H1 (cell line): ENCODE measurements around the gene STAT2. TPM values are rescaled to one million over a fixed set of nuclear protein-coding genes. Genes with fewer than 3 reads are reported as not detected.

Source experiments
- ASH2L ChIP-seq: fragments of 200-600, 300-600 bp; sonication (generic); IDR thresholded peaks from one replicate; pipeline ENCODE4 v1.7.1; 2017; ENCODE audit warnings: low read length
- BCL11A ChIP-seq, 2 experiments: IDR thresholded peaks; one replicate each; pipeline ENCODE4 v1.6.1; 2011; ENCODE audit warnings: low read depth in 2 of 2, low read length in 2 of 2, mild to moderate bottlenecking in 2 of 2
- CBX5 ChIP-seq: fragments of 300-800, 300-1000 bp; sonication (generic); IDR thresholded peaks from 2 replicates; pipeline ENCODE4 v1.7.1; 2016; ENCODE audit warnings: antibody characterized with exemption, low read length, low read depth
- CREB1 ChIP-seq: IDR thresholded peaks from 2 replicates; pipeline ENCODE4 v1.6.1; 2012; ENCODE audit warnings: inconsistent platforms
- HDAC2 ChIP-seq, 2 experiments: fragments of 300-600 bp in 1 of 2; sonication (generic) in 1 of 2; IDR thresholded peaks; 2 replicates each; pipeline ENCODE4 v1.6.1; 2011 to 2012; ENCODE audit warnings: low read depth in 2 of 2, low read length in 2 of 2, mild to moderate bottlenecking in 2 of 2, moderate library complexity in 2 of 2, borderline replicate concordance in 1 of 2, inconsistent platforms in 1 of 2
- NANOG ChIP-seq: IDR thresholded peaks from 2 replicates; pipeline ENCODE4 v1.6.1; 2011; ENCODE audit warnings: low read length, low read depth, mild to moderate bottlenecking, inconsistent platforms; ENCODE audit not compliant: insufficient read depth, poor library complexity, severe bottlenecking
- PHF8 ChIP-seq: fragments of 200-600 bp; sonication (generic); conservative IDR thresholded peaks from 2 replicates; pipeline ENCODE4 v1.7.1; 2012; ENCODE audit warnings: low read depth, mild to moderate bottlenecking, inconsistent platforms, low read length, moderate library complexity
- RBBP5 ChIP-seq: IDR thresholded peaks from 2 replicates; pipeline ENCODE4 v1.7.1; 2012; ENCODE audit warnings: low read depth, mild to moderate bottlenecking, inconsistent platforms, low read length, moderate library complexity, borderline replicate concordance
- SIN3A ChIP-seq, 2 experiments: IDR thresholded peaks in 1 of 2; conservative IDR thresholded peaks in 1 of 2; 2 replicates each; pipeline ENCODE4 v1.6.1; 2011 to 2012; ENCODE audit warnings: low read length in 2 of 2, improper control_type of control experiment in 1 of 2, low read depth in 1 of 2, mild to moderate bottlenecking in 1 of 2
- SP1 ChIP-seq: IDR thresholded peaks from 2 replicates; pipeline ENCODE4 v1.6.1; 2011; ENCODE audit warnings: low read depth, low read length
- TBP ChIP-seq: IDR thresholded peaks from 2 replicates; pipeline ENCODE4 v1.6.1; 2011; ENCODE audit warnings: low read depth, low read length, improper control_type of control experiment
- polyA plus RNA-seq, 7 experiments: library from polyadenylated mRNA; depleted of rRNA in 3 of 7; stranded (reverse) in 5 of 7; unstranded in 2 of 7; fragments of >200 nt in 5 of 7; fragments of 200-250 nt in 2 of 7; gene quantifications; 1 replicate in 5 of 7; 2 replicates in 1 of 7; 4 replicates in 1 of 7; pipeline versions ENCODE4 v1.2.1 to v1.2.3, GENCODE V29; 2011 to 2013; ENCODE audit warnings: missing spikeins in 2 of 7, mixed read lengths in 2 of 7
- total RNA-seq: library from RNA; stranded (reverse); fragmentation: NEBNext Ultra II Directional; extraction: Animal tissue kit (Norgen Biotek cat#: 25700); gene quantifications from 2 replicates; pipeline ENCODE4 v1.2.1, GENCODE V29; 2021
- TF ChIP-seq, protein P1 (sequence below): IDR thresholded peaks from 2 replicates; pipeline ENCODE4 v1.6.1; 2012; ENCODE audit warnings: inconsistent platforms

The STAT2 gene
- total and polyA plus RNA-seq, 2 of the 8 experiments (the other 6 are each of a cell fraction or from before 2014, with no cell fraction given) = 37.1 to 44.7 TPM

DNA sequence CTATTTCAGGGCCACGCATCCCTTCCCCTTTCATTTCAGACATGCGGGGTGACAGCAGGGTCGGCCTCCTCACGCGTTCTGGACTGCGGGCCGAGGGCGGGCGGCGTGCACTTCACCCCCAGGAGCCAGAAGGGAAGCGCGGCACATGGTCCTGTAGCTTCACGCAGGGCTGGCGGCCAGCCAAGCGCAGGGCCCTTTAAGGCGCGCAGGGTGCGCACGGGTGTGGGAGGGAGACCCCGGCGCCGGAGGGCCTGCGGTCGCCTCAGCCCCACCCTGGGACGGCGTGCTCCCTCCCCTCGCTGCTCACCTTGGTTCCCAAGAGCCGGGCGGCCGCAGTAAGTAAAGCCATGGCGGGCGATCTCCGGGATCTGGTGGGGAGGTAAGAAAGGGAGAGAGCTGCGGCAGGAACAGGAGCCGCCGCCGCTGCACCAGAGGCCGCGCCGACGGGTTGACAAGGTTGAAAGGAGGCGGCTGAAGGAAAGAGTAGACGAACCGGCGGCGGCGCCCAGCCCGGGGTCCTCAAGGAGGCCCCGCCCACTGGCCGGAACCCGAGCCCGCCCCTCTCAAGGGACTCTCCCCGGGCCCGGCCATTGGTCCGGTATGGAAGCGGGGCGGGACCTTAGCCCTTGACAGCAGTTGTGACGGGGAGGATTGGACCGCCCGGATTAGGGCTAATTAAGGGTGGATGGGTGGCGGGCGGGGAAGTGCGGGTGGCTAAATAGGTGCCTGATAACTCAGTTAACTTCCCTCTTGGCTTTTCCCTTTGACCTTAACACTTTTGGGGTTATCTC, 59.9 kb downstream of the STAT2 start, which contains the start of gene CS (continued):
- peak; percentile 55 to 84; a peak in 2 of 4 replicates for TF ChIP-seq SIN3A (conservative IDR thresholded peaks at IDR 0.05 in 1 of 2, IDR thresholded peaks at IDR 0.05 in 1 of 2; ENCODE audit: low read depth in 1 of 2, low read length in 2 of 2)
- peak; percentile 86 for TF ChIP-seq SP1
- peak; percentile 67 for TF ChIP-seq TBP
- 0 out of 4 replicates have a peak, but pooled peaks of 1 of the 2 experiments have one; percentile 64 for TF ChIP-seq HDAC2 (IDR thresholded peaks at IDR 0.05; ENCODE audit: borderline replicate concordance in 1 of 2, low read depth in 2 of 2, low read length in 2 of 2)
- peak; percentile 54 for TF ChIP-seq PHF8
- peak; percentile 74 for TF ChIP-seq NANOG
- peak; percentile 51 for TF ChIP-seq ASH2L
- TF ChIP-seq RBBP5 = peak; percentile 56; the same call in 1 of the 2 replicates
- TF ChIP-seq, protein P1, sequence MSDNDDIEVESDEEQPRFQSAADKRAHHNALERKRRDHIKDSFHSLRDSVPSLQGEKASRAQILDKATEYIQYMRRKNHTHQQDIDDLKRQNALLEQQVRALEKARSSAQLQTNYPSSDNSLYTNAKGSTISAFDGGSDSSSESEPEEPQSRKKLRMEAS = peak; percentile 68
- TF ChIP-seq BCL11A (IDR thresholded peaks at IDR 0.05; ENCODE audit: low read depth in 2 of 2, low read length in 2 of 2) = no peak
- TF ChIP-seq CBX5 = no peak
- TF ChIP-seq CREB1 = peak; percentile 56
- TF ChIP-seq, all 59 proteins: peak for 17
